GM12872 (cell line): ENCODE data around the gene NME3.

Experiments used
- TF ChIP-seq, protein P1 (sequence below): IDR thresholded peaks from 3 replicates; pipeline ENCODE4 v1.5.1; 2011; ENCODE audit warnings: low read depth, mild to moderate bottlenecking, low read length, moderate library complexity; ENCODE audit not compliant: insufficient read depth

Gene NME3

GRCh38 chr16:1808691-1809090 lies 37.3 kb upstream of the NME3 start:
- TF ChIP-seq, protein P1, sequence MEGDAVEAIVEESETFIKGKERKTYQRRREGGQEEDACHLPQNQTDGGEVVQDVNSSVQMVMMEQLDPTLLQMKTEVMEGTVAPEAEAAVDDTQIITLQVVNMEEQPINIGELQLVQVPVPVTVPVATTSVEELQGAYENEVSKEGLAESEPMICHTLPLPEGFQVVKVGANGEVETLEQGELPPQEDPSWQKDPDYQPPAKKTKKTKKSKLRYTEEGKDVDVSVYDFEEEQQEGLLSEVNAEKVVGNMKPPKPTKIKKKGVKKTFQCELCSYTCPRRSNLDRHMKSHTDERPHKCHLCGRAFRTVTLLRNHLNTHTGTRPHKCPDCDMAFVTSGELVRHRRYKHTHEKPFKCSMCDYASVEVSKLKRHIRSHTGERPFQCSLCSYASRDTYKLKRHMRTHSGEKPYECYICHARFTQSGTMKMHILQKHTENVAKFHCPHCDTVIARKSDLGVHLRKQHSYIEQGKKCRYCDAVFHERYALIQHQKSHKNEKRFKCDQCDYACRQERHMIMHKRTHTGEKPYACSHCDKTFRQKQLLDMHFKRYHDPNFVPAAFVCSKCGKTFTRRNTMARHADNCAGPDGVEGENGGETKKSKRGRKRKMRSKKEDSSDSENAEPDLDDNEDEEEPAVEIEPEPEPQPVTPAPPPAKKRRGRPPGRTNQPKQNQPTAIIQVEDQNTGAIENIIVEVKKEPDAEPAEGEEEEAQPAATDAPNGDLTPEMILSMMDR, result no peak

GRCh38 chr16:1807626-1808025 lies 36.3 kb upstream of the NME3 start:
- TF ChIP-seq, protein P1, result no peak

DNA sequence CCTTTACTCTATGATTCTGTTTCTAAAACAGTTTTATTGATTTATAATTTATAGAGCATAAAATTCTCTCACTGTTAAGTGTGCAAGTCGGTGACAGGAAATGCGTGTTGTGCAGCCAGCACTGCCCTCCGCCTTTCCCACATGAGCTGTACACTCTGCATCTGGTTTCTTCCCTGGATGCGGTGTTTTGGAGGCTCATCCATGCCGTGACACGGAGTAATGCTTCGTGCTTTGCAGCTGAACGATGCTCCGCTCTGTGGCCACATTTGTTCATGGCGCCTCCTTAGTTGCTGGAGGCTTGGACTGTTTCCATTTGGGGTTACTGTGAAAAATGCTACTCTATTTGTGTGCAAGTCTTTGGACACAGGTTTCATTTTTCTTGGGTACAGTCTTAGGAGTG lies 29.4 kb upstream of the NME3 start:
- TF ChIP-seq, protein P1, result no peak

DNA sequence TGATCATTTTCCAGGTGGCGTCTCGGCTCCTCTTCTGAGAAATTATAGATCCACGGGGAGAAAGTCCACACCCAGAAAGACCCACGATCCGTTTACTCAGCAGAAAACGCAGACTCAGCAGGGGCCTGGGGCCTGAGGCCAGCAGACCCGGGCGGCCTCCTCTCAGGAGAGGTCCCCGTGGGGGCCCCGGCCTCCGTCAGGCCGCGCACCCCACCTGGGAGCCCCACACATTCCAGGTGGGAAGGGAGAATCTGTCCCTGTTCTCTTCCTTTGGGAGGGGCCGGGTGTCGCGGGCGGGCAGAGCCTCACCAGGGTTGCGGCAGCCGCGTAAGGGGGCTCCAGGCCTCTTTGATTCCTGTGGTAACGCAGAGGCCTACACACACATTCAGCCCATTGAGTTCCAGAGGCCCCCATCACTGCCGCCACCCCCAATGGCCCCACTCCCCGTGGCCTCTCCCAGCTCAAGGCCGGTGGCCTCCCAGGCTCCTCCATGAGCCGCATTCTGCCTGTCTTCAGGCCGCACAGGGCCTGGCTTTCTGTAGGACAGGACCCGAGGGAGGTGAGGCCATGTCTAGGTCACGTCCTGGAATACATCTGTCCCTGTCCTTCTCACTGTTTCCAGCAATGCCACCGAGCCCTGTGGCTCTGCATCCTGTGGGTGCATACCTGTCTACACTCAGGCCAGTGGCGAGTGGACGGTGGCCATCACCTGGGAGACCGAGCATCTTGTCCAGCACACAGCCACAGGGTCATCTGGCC lies 23.7 kb upstream of the NME3 start:
- TF ChIP-seq, protein P1, result no peak

DNA sequence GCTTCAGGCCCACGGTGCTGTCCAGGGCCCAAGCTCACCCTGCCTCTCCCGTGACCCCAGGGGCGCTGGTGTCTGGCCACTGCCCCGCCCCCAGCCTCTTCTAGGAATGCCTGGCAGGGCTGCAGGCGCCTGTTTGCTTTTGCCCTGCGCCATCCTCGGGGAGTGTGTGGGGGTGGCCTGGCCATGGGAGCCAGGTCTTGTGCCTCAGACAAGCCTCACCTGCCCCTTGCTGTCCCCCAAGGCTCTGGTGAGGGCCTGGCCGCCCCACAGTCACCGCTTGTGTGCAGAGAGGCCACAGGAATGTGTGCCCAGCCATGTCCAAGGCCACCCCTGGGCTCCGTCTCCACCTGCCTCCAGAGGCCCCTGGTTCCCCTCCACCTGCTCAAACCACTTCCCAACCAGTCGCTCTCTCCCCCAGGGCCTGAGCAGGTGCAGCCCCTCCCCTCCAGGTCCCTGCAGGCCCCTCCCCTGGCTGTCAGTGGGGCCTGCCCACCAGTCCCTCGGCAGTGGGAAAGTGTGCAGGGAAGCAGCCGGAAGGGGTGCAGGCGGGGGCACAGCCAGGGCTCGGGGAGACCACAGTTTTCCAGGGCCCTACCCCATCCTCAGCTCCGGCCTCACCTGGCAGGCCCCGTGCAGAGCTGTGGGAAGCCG lies 23.0 kb upstream of the NME3 start:
- TF ChIP-seq, protein P1, result no peak

DNA sequence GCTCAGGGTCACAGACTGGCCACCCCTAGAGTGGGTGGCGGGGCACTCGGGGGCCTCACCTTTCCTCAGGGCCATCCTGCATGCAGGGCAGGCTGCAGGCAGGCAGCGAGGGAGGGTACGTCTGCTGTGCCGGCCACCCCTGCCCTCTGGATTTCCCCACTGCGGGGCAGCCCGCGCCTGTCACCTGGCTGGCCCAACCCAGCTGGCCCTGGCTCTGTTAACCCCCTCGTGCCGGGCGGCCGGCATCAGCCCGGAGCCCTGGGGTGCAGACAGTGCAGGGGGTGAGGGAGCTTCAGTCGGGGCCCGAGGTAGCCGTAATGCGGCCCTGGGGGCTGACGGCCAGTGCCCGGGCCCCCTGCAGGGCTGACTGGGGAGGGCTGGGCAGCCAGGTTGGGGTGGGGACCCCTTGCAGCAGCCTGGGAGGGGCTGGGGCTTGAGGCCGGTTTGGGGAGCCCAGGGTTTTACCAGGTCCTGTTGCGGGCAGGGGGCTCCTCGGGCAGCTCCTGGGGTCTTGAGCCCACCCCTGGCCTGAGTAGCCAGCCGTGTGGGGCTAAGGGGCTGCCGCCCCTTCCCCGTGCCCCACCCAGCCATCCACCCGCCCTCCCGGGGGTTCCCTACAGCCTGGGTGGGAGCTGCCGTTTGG lies 22.4 kb upstream of the NME3 start, which contains the start of gene IGFALS:
TSS of gene IGFALS (minus strand) at position 128 of the 643 bp plus-strand sequence. CDS start at position 75, 53 bp downstream.
- TF ChIP-seq, protein P1, result no peak

DNA sequence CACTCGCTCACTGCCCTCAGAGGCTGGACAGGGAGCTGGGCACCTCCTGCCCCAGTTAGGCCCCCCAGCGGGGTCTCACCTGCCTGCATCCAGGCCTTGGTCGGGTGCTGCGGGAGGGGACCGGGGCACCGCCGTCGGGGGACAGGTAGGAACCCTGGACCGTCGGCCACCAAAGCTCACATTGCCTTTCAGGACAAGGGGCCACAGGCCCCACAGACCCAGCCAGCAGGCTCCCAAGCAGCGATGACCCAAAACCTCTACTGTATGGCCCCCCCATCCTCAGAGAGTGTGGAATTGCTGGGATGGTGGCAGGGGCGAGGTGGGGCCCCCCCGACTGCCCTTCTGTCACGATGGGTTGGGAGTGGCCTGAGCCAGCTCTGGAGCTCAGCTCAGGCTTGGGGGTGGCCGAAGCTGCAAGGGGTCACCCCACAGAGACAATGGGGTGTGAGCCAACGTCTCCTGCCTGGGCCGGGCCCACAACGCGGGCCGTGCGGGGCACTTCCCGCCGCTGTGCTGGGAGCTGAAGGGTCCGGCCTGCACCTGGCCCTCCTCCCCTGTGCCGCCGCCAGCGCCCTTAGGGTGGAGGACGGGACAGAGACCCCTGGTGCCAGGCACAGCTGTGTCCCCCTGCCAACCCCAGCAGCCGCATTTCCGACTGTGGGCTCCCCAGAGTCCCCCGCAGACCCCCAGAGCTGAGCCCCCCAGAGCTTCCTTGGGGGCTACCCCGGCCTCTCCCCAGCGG lies 21.7 kb upstream of the NME3 start:
- TF ChIP-seq, protein P1, result no peak
